HG03060 (cell line): ENCODE measurements around the gene GRIA1.

ENCODE experiments used
- ATAC-seq: cut with Tn5 transposase; IDR thresholded peaks from one replicate; pipeline ENCODE4 v1.9.1; 2021; ENCODE audit warnings: low read depth, moderate number of reproducible peaks; ENCODE audit not compliant: unreplicated experiment

GRIA1 gene

DNA sequence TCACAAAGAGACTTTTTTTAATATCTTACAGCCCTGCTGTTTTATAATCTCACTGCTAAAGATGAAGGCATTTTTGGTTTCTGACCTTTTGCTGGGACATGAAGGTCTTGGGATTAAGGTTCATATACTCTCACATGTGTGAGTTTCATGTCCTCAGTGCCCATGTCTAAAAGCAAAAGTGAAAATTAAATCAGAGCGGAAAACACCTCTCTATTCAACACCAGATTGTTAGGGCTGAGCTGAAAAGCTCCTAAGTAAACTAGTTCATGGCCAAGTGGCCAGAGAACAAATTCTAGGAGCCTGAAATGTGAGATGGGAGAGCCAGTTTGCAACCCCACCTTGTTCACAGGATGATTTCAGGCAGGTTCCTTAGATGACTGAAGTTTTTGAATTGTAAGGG, 110.9 kb downstream of the GRIA1 start:
- peak; percentile 70 for ATAC-seq

GRCh38 chr5:153605386-153605785, 114.9 kb downstream of the GRIA1 start:
- no peak for ATAC-seq

DNA sequence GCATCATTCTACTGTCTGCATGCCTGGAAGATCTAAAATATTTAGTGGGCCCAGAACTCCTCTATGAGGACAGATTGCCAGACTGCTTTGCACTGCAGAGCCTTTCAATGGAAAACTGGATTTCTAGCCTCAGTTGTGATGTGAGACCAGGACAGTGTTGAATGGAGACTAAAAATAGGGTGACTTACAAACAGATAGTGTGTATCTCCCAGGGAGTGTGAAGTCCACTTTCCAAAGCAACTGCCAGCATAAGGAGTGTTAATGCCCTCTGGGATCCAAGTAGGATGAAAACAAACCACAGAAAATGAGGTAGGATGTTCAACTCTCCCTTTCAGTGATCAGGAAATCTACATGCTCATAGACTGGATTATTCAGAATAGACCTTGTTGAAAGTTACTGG, 119.5 kb downstream of the GRIA1 start:
- ATAC-seq: no peak

- ATAC-seq: no peak
Measured at GRCh38 chr5:153610811-153611210, 120.3 kb downstream of the GRIA1 start.

- ATAC-seq: no peak
Measured at GRCh38 chr5:153613144-153613543, 122.7 kb downstream of the GRIA1 start.

DNA sequence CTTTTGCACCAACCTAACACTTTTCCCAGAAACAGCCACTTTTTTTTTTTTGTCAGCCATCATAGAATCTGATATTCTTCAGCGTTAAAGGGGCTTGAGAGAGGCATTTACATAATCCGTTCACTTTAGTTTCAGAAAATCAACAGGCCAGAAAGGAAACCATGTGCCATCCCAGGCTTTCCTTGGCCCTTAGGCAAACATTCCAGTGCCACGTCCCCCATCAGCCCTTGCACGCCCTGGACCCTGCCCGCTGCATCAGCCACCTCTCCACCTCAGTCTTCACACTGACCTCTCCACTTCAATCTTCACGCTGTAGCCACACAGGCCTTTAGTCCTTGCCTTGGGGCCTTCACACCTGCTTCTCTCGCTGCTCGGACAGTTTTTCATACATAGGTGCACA, 123.2 kb downstream of the GRIA1 start:
- no peak for ATAC-seq

GRCh38 chr5:153617190-153617589, 126.7 kb downstream of the GRIA1 start:
- no peak for ATAC-seq

GRCh38 chr5:153618307-153618706, 127.8 kb downstream of the GRIA1 start:
- ATAC-seq: no peak

DNA sequence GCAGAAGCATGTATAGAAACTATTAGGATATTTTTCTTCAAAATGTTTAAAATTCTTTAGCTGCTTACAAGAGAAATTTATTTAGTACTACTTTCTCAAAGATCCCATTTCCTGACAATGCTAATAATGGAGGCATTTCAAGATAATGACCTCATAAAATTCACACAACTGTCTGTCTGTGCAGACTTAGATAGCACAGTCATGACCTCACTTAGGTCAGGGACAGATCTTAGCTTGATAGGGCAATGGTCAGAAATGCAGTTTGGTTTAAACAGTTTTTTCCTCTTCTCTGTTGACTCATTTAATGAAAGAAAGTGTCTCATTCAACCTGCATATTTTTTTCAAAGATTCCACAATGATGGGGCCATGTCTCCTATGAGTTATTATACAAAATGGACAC, 128.4 kb downstream of the GRIA1 start:
- ATAC-seq: no peak

DNA sequence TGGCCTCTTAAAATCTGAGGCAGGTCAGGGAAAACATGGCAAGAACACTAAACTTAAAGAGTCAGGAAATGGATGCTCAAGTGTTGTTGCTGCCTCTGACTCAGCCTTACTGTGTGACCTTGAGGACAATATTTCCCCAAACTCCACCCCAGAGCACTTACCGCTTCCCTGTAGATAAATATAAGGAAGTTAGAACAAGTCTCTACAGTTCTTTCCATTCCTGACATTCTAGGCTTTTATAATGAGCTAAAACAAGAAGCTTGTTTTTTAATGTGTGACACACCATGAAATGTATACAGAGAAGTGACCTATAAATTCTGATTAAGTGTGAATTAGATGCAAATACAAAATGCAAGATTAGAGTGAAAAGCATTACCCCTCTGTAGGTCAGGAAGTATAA, 129.3 kb downstream of the GRIA1 start:
- ATAC-seq: no peak

DNA sequence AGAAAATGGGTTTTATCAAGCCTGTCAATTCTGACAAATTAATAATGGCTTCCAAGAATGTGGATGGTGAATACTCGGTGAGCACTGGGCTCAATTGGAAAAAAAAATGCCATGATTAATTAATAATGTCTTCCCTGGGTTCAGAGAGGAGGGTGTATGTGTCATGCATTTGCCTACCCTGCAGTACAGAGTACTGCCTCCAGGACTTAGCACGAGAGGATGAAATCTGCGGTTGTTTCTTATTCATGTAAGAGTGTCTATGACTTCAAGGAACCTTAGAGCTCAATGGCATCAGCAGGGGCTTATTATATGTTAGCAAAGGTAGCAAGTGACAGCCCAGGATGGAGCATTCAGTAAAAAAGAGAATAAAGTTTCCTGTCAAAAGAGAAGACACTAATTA, 132.7 kb downstream of the GRIA1 start:
- ATAC-seq: no peak

- ATAC-seq: no peak
Measured at GRCh38 chr5:153623751-153624450, 133.4 kb downstream of the GRIA1 start.

- ATAC-seq: no peak
Measured at GRCh38 chr5:153624451-153624765, 133.9 kb downstream of the GRIA1 start.

GRCh38 chr5:153625826-153626354, 135.4 kb downstream of the GRIA1 start:
- ATAC-seq: no peak

GRCh38 chr5:153626836-153627235, 136.4 kb downstream of the GRIA1 start:
- ATAC-seq: no peak

- no peak for ATAC-seq
Measured at GRCh38 chr5:153629027-153629895, 138.8 kb downstream of the GRIA1 start.

DNA sequence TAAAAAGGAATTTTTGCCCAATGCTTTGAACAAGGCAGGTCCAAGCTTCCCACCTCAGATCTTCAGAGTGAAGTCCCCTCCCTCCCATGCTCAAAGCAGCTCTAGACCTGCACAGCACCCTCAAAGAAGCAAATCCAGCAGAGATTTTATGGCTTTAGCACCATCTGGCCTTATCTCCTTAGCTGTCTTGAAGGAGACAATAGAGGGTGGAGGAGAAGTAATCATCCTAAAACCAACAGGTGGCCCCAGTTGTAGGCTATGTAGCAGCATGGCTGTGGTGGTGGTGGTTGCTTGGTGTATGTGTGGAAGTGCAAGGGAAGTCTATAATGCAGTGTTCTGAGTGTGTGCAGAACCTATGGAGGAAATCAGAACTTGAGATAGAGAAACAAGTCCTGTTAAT, 140.1 kb downstream of the GRIA1 start:
- no peak for ATAC-seq

DNA sequence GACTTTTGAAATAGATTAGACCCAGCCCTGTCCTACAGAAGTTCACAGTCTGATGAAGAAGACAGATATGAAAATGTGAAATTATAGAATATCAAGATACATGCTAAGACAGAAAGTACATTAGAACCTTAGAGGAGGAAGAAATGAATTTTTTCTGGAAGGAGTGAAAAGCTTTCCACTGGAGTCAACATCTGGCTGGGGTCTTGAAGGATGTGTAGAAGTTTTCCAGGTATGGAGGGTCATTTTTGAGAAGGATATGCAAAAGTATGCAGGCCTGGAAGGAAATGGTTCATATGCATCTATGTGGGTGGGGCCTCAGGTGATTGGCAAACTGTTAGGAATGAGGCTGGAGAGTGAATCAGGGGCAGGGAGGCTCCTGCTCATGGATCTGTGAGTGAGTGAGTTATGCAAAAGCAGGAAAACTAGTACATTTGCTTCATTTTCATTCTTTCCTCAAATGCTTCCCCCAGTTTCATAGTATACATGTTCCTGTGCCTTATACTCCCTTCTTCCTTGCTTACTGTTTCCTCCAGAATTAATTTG, 142.3 kb downstream of the GRIA1 start:
- ATAC-seq: no peak

DNA sequence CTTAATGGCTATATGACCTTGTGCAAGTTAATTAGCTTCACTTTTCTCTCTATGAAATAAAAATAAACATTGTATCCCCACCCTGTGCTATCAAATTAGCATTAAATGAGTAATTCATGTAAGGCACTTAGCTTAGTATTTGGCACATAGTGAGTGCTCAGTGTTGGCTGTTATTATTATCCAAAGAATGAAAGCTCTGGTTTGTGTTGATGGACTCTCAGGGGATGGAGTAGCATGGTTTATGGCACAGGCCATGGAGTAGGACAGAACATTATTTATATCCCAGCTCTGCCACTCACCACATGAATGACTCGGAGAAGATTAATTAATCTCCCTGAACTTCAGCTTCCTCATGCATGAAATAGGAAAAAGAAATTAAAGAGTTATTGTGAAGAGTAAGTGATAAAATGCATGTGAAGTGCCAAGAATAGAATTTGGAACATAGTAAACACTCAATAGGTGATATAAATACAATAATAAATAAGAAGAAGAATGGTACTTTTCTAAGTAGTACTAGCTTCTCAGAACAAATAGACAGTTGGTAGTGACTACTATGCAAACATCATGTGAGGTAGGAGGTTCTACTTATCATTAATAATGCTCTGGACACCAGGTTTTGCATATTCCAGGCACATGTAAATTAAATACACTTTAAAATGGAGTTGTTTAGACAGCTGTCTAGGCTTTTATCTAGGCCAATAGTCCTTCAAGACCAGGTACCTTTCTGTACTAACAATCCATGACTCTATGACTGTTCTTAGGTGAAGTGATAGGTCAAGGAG, 146.4 kb downstream of the GRIA1 start:
- ATAC-seq: no peak

DNA sequence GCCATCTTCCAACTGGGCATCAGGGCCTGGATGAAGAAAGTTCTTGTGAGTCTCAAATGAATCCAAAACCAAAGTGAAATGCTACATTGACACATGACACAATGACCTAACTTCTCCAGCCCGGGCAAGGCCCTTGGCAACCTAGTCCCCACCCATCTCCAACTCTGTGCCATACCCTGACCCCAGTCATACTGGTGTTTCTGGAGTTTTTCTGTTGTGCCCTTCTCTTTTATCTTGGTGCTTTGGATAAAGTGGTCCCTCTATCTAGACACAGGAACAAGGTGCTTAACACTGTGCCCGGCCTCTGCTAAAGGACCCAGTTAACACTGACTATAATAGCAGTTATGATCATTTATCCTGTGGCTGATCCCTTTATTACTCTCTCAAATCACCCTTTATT, 149.8 kb downstream of the GRIA1 start:
- ATAC-seq: no peak

- no peak for ATAC-seq
Measured at GRCh38 chr5:153641183-153641688, 150.8 kb downstream of the GRIA1 start.
